ENCODE results near the gene LAMA2.

GRCh38 chr6:129519750-129520149 lies 636.8 kb downstream of the LAMA2 start:
- TF ChIP-seq CTCF (conservative IDR thresholded peaks at IDR 0.05; ENCODE audit: low read length) (no peak), EZH2phosphoT487 (IDR thresholded peaks at IDR 0.05; ENCODE audit: borderline replicate concordance) (no peak)
